SK-N-SH (cell line): ENCODE data around the gene CDS2.
A peak's percentile ranks its signal among the peaks of the same experiment; 100 is the strongest.

ENCODE experiments used
- CTCF ChIP-seq: fragments of 200-600 bp; sonication (generic); IDR thresholded peaks from 2 replicates; pipeline ENCODE4 v1.6.1; 2017; ENCODE audit warnings: antibody characterized with exemption, mild to moderate bottlenecking, moderate library complexity
- FOXM1 ChIP-seq: IDR thresholded peaks from 2 replicates; pipeline ENCODE4 v1.4.0; 2012; ENCODE audit warnings: low read depth, mild to moderate bottlenecking
- NRF1 ChIP-seq: IDR thresholded peaks from 2 replicates; pipeline ENCODE4 v1.6.1; 2012; ENCODE audit warnings: low read depth, mild to moderate bottlenecking, low read length
- POLR2AphosphoS5 ChIP-seq: IDR thresholded peaks from 2 replicates; pipeline ENCODE4 v1.6.1; 2012; ENCODE audit warnings: low read depth, low read length
- RFX5 ChIP-seq: IDR thresholded peaks from 2 replicates; pipeline ENCODE4 v1.6.1; 2012; ENCODE audit warnings: mild to moderate bottlenecking, improper control_type of control experiment, low read length
- USF1 ChIP-seq: IDR thresholded peaks from 2 replicates; pipeline ENCODE4 v1.4.0; 2012; ENCODE audit warnings: low read depth, borderline replicate concordance
- YY1 ChIP-seq: IDR thresholded peaks from 2 replicates; pipeline ENCODE4 v1.4.0; 2012; ENCODE audit warnings: low read depth, mild to moderate bottlenecking
- TF ChIP-seq, protein P1 (sequence below): IDR thresholded peaks from 2 replicates; pipeline ENCODE4 v1.6.1; 2012; ENCODE audit warnings: mild to moderate bottlenecking, low read depth, low read length, moderate library complexity
- TF ChIP-seq, protein P2 (sequence below): fragments of 150-350 bp; IDR thresholded peaks from 2 replicates; pipeline ENCODE4 v1.6.1; 2017; ENCODE audit warnings: antibody characterized with exemption, low read length, low read depth, borderline replicate concordance

- TF ChIP-seq, protein P1, sequence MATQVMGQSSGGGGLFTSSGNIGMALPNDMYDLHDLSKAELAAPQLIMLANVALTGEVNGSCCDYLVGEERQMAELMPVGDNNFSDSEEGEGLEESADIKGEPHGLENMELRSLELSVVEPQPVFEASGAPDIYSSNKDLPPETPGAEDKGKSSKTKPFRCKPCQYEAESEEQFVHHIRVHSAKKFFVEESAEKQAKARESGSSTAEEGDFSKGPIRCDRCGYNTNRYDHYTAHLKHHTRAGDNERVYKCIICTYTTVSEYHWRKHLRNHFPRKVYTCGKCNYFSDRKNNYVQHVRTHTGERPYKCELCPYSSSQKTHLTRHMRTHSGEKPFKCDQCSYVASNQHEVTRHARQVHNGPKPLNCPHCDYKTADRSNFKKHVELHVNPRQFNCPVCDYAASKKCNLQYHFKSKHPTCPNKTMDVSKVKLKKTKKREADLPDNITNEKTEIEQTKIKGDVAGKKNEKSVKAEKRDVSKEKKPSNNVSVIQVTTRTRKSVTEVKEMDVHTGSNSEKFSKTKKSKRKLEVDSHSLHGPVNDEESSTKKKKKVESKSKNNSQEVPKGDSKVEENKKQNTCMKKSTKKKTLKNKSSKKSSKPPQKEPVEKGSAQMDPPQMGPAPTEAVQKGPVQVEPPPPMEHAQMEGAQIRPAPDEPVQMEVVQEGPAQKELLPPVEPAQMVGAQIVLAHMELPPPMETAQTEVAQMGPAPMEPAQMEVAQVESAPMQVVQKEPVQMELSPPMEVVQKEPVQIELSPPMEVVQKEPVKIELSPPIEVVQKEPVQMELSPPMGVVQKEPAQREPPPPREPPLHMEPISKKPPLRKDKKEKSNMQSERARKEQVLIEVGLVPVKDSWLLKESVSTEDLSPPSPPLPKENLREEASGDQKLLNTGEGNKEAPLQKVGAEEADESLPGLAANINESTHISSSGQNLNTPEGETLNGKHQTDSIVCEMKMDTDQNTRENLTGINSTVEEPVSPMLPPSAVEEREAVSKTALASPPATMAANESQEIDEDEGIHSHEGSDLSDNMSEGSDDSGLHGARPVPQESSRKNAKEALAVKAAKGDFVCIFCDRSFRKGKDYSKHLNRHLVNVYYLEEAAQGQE: no peak
- TF ChIP-seq FOXM1: no peak
- TF ChIP-seq CTCF: no peak
- peak; percentile 51; the same call in 1 of the 2 replicates for TF ChIP-seq USF1
- TF ChIP-seq RFX5: no peak
- TF ChIP-seq NRF1: no peak
- no peak for TF ChIP-seq YY1
- TF ChIP-seq, protein P2, sequence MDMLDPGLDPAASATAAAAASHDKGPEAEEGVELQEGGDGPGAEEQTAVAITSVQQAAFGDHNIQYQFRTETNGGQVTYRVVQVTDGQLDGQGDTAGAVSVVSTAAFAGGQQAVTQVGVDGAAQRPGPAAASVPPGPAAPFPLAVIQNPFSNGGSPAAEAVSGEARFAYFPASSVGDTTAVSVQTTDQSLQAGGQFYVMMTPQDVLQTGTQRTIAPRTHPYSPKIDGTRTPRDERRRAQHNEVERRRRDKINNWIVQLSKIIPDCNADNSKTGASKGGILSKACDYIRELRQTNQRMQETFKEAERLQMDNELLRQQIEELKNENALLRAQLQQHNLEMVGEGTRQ: no peak
- no peak for TF ChIP-seq POLR2AphosphoS5
Observed at GRCh38 chr20:5150226-5151076, 23.6 kb downstream of the CDS2 start.
